Endothelial cell of umbilical vein (primary cell): ENCODE data around the gene ACP1. TPM values are rescaled to one million over a fixed set of nuclear protein-coding genes. Genes with fewer than 3 reads are reported as not detected.

Experiments used
- BruUV-seq: library from RNA; stranded (reverse); fragments of 400-500 nt; replicated peaks from 2 replicates; lab custom pipeline; 2021; lab: Mats Ljungman, UMichigan
- CTCF ChIA-PET: fragments of 300-600, 350-600 bp; sonication (Branson Sonifier 250); formaldehyde crosslinking; loops from one replicate; lab custom pipeline; 2021; ENCODE audit warnings: antibody characterized with exemption, inconsistent platforms; lab: Charles Lee
- POLR2A ChIA-PET: fragments of 300-600, 350-600 bp; sonication (Branson Sonifier 250); formaldehyde crosslinking; loops from one replicate; lab custom pipeline; 2021; ENCODE audit warnings: antibody characterized with exemption, inconsistent platforms; lab: Charles Lee
- DNase-seq: peaks from one replicate; pipeline ENCODE4 v3.0.0-alpha.2; 2011; ENCODE audit warnings: low read depth, low spot score
- FAIRE-seq: peaks from 2 replicates; lab custom pipeline; 2011; peaks lifted over from hg19 to GRCh38; lab: Jason Lieb, UNC
- H2AFZ ChIP-seq: 2 replicates; pipeline ENCODE4 v1.6.0; 2012; ENCODE audit warnings: low read depth, low read length, control low read depth, inconsistent platforms
- H3K27ac ChIP-seq: 2 replicates; pipeline ENCODE4 v1.5.1; 2011; ENCODE audit warnings: low read depth, mild to moderate bottlenecking, control low read depth, low read length, moderate library complexity; ENCODE audit not compliant: insufficient read depth
- H3K27me3 ChIP-seq, 2 experiments: 2 replicates each; pipeline versions ENCODE4 v1.6.0 to v1.6.1; 2011; ENCODE audit warnings: low read length in 2 of 2, mixed read lengths in 1 of 2; ENCODE audit not compliant: control insufficient read depth in 2 of 2, insufficient read depth in 2 of 2
- H3K36me3 ChIP-seq, 2 experiments: 2 replicates in 1 of 2; 3 replicates in 1 of 2; pipeline ENCODE4 v1.5.1; 2011; ENCODE audit warnings: low read length in 2 of 2, mild to moderate bottlenecking in 1 of 2, moderate library complexity in 1 of 2; ENCODE audit not compliant: control insufficient read depth in 2 of 2, insufficient read depth in 2 of 2; ENCODE audit errors: extremely low read depth in 1 of 2
- H3K4me1 ChIP-seq: 3 replicates; pipeline ENCODE4 v1.5.1; 2011; ENCODE audit warnings: mild to moderate bottlenecking, low read length; ENCODE audit not compliant: control insufficient read depth, insufficient read depth; ENCODE audit errors: extremely low read depth
- H3K4me2 ChIP-seq: 2 replicates; pipeline ENCODE4 v1.6.1; 2011; ENCODE audit warnings: low read length, control low read depth, mixed read lengths; ENCODE audit not compliant: insufficient read depth
- H3K4me3 ChIP-seq, 3 experiments: fragments of 200-600 bp in 1 of 3; sonication (generic), shearing (Covaris generic) in 1 of 3; replicated peaks in 1 of 3; 2 replicates each; pipeline ENCODE4 v1.5.1; 2011 to 2016; ENCODE audit warnings: control low read depth in 3 of 3, low read length in 3 of 3, mild to moderate bottlenecking in 2 of 3, inconsistent platforms in 1 of 3, low read depth in 1 of 3, moderate library complexity in 1 of 3; ENCODE audit not compliant: insufficient read depth in 1 of 3
- H3K79me2 ChIP-seq: 2 replicates; pipeline ENCODE4 v1.6.0; 2012; ENCODE audit warnings: low read length, inconsistent platforms; ENCODE audit not compliant: control insufficient read depth, insufficient read depth
- H3K9ac ChIP-seq: replicated peaks from 2 replicates; pipeline ENCODE3; 2011; ENCODE audit warnings: low read length, control low read depth; ENCODE audit not compliant: insufficient read depth; ENCODE audit errors: extremely low read depth
- H3K9me1 ChIP-seq: replicated peaks from 3 replicates; pipeline ENCODE4 v1.6.0; 2011; ENCODE audit warnings: mild to moderate bottlenecking, low read length; ENCODE audit not compliant: control insufficient read depth, insufficient read depth; ENCODE audit errors: extremely low read depth
- H3K9me3 ChIP-seq: replicated peaks from 2 replicates; pipeline ENCODE4 v1.5.1; 2012; ENCODE audit warnings: low read length, inconsistent platforms; ENCODE audit not compliant: control insufficient read depth, insufficient read depth
- H4K20me1 ChIP-seq: replicated peaks from 2 replicates; pipeline ENCODE3; 2011; ENCODE audit warnings: mild to moderate bottlenecking, low read length; ENCODE audit not compliant: control insufficient read depth, insufficient read depth; ENCODE audit errors: extremely low read depth
- CTCF ChIP-seq, 2 donors: IDR thresholded peaks; 1 replicate in 1 of 2; 2 replicates in 1 of 2; pipeline ENCODE4 v1.5.1; 2011; ENCODE audit warnings: low read length in 2 of 2, mild to moderate bottlenecking in 2 of 2, moderate library complexity in 2 of 2, control low read depth in 1 of 2, inconsistent platforms in 1 of 2, low read depth in 1 of 2; ENCODE audit not compliant: insufficient read depth in 1 of 2; ENCODE audit errors: extremely low read depth in 1 of 2
- EZH2 ChIP-seq: IDR thresholded peaks from 2 replicates; pipeline ENCODE4 v1.6.1; 2012; ENCODE audit warnings: borderline replicate concordance, low read depth, mild to moderate bottlenecking, moderate library complexity, low read length, inconsistent platforms; ENCODE audit not compliant: severe bottlenecking
- FOS ChIP-seq: IDR thresholded peaks from 2 replicates; pipeline ENCODE4 v1.6.1; 2011; ENCODE audit warnings: mild to moderate bottlenecking, low read length, moderate library complexity, borderline replicate concordance; ENCODE audit not compliant: insufficient read depth
- GATA2 ChIP-seq: IDR thresholded peaks from 2 replicates; pipeline ENCODE4 v1.7.0; 2011; ENCODE audit warnings: low read depth, mild to moderate bottlenecking, moderate library complexity, mixed read lengths, low read length; ENCODE audit not compliant: insufficient read length, insufficient read depth
- JUN ChIP-seq: IDR thresholded peaks from 2 replicates; pipeline ENCODE4 v1.6.1; 2011; ENCODE audit warnings: borderline replicate concordance, low read depth; ENCODE audit not compliant: insufficient read length, insufficient read depth
- MAX ChIP-seq: IDR thresholded peaks from 2 replicates; pipeline ENCODE4 v1.6.1; 2011; ENCODE audit not compliant: insufficient read depth, insufficient read length
- MYC ChIP-seq: IDR thresholded peaks from one replicate; pipeline ENCODE4 v1.6.1; 2011; ENCODE audit warnings: mild to moderate bottlenecking, low read depth, low read length
- POLR2A ChIP-seq: IDR thresholded peaks from 2 replicates; pipeline ENCODE4 v1.6.1; 2012; ENCODE audit warnings: low read depth, mild to moderate bottlenecking, control low read depth, low read length
- POLR2AphosphoS5 ChIP-seq: IDR thresholded peaks from 2 replicates; pipeline ENCODE4 v1.6.1; 2012; ENCODE audit warnings: low read depth, mild to moderate bottlenecking, control low read depth, low read length, moderate library complexity; ENCODE audit not compliant: insufficient read depth
- dilution Hi-C: fragments of 300-500 bp; cut with MboI; formaldehyde crosslinking; loops from one replicate; pipeline ENCODE4 v1.15.0; 2019; ENCODE audit warnings: low sequenced_read_pairs; ENCODE audit not compliant: extremely low pct_ligation_motif_present
- intact Hi-C: fragments of 100-400 bp; cut with micrococcal nuclease; formaldehyde crosslinking; loops from one replicate; pipeline ENCODE4 v1.10.0; 2022
- polyA plus RNA-seq, 4 experiments: library from polyadenylated mRNA; depleted of rRNA in 3 of 4; stranded (reverse) in 3 of 4; unstranded in 1 of 4; fragments of >200 nt; gene quantifications; 2 replicates each; pipeline versions ENCODE4 v1.2.1 to v1.2.3, GENCODE V29; 2011 to 2012; ENCODE audit warnings: missing spikeins in 1 of 4
- total RNA-seq: library from RNA; stranded (reverse); gene quantifications from 2 replicates; pipeline ENCODE4 v1.2.3, GENCODE V29; 2021

The ACP1 gene
- total and polyA plus RNA-seq, 2 donors (not counting 3 experiments of a cell fraction or from before 2014, with no cell fraction given): 63.4 to 80.2 TPM

GRCh38 chr2:290090-290722, 25.5 kb downstream of the ACP1 start:
- no TSS peak for BruUV-seq
- no peaks in the 10 kb centered on the region for H3K36me3 ChIP-seq
- peaks cover 16 to 37% of the 10 kb centered on the region in 2 experiments for H3K27me3 ChIP-seq
- no peaks in the 10 kb centered on the region for H3K79me2 ChIP-seq
- peak overlapping the region; percentile 14 for H3K4me2 ChIP-seq
- H2AFZ ChIP-seq: no peak overlapping the region
- dilution Hi-C loops (no loop called here), intact Hi-C loops (loop anchor here (1.0 to 2.0 kb wide), 2 partner anchors 25 to 44 kb away; partner anchors contain the start of genes ACP1 and SH3YL1)
- H3K27ac ChIP-seq: no peak overlapping the region
- H3K9me3 ChIP-seq: no peaks in the 10 kb centered on the region
- H4K20me1 ChIP-seq: no peaks in the 10 kb centered on the region
- H3K4me3 ChIP-seq: peak overlapping the region in 1 of 3 experiments; percentile 19
- CTCF ChIA-PET: interaction anchor here (0.8 to 2.9 kb wide), 8 partner anchors 9 to 1479 kb away, joined by 3 to 19 read pairs (median 3); no protein-coding TSS in a partner anchor
- TF ChIP-seq CTCF (IDR thresholded peaks at IDR 0.05; ENCODE audit: extremely low read depth in 1 of 2, insufficient read depth in 1 of 2, low read depth in 1 of 2, low read length in 2 of 2): peak; percentile 66 to 75
- no peak for TF ChIP-seq GATA2
- DNase-seq: peak; percentile 67
- H3K4me1 ChIP-seq: peaks cover 3% of the 10 kb centered on the region
- no peak overlapping the region for H3K9ac ChIP-seq
- H3K9me1 ChIP-seq: no peaks in the 10 kb centered on the region
- peak; percentile 65 for FAIRE-seq
- POLR2A ChIA-PET: no interaction called here

GRCh38 chr2:295090-295489, 30.3 kb downstream of the ACP1 start:
- no peak for FAIRE-seq
- Histone ChIP-seq H3K4me3 (no peak overlapping the region), H2AFZ (no peak overlapping the region), H3K79me2 (no peaks in the 10 kb centered on the region), H3K9me3 (no peaks in the 10 kb centered on the region), H4K20me1 (no peaks in the 10 kb centered on the region), H3K9ac (no peak overlapping the region), H3K36me3 (no peaks in the 10 kb centered on the region), H3K27me3 (peaks cover 3 to 5% of the 10 kb centered on the region in 2 experiments), H3K9me1 (no peaks in the 10 kb centered on the region), H3K4me2 (no peak overlapping the region), H3K4me1 (no peaks in the 10 kb centered on the region), H3K27ac (no peak overlapping the region)
- dilution Hi-C loops (no loop called here), intact Hi-C loops (no loop called here)
- ChIA-PET CTCF (interaction anchor here (0.6 kb wide), 1 partner anchor 829 kb away, joined by 3 read pairs; no protein-coding TSS in a partner anchor), POLR2A (no interaction called here)
- no peak for DNase-seq
- no TSS peak for BruUV-seq
- TF ChIP-seq GATA2: no peak
- TF ChIP-seq POLR2A: no peak
- TF ChIP-seq POLR2AphosphoS5: no peak
- no peak for TF ChIP-seq MYC
- no peak for TF ChIP-seq MAX
- TF ChIP-seq EZH2: no peak
- TF ChIP-seq JUN: no peak
- no peak for TF ChIP-seq CTCF (IDR thresholded peaks at IDR 0.05; ENCODE audit: extremely low read depth in 1 of 2, insufficient read depth in 1 of 2, low read depth in 1 of 2, low read length in 2 of 2)
- no peak for TF ChIP-seq FOS
